Activated B cell treated with CpG ODN at 0.5 μM for 24 hours (primary cell): ENCODE results near the gene GOLGA6B. TPM values are rescaled to one million over a fixed set of nuclear protein-coding genes. Genes with fewer than 3 reads are reported as not detected.
"Not testable (repeated sequence)": the region's sequence is repeated elsewhere in the genome, so short reads cannot be mapped to it uniquely, and the experiment has no call there.

ENCODE experiments used
- ATAC-seq: fragments of 200-7000 bp; cut with Tn5 transposase; one replicate; pipeline ENCODE4 v1.10.0; 2021; ENCODE audit warnings: low read depth, mild to moderate bottlenecking, moderate library complexity
- CTCF ChIA-PET: fragments of 350-600 bp; sonication (Branson Sonifier 250); formaldehyde crosslinking; loops from one replicate; lab custom pipeline; 2021; ENCODE audit warnings: antibody characterized with exemption; lab: Charles Lee
- POLR2A ChIA-PET: fragments of 350-600 bp; sonication (Branson Sonifier 250); formaldehyde crosslinking; loops from one replicate; lab custom pipeline; 2021; ENCODE audit warnings: antibody characterized with exemption; lab: Charles Lee
- DNase-seq: peaks from one replicate; pipeline ENCODE4 v3.0.0; 2022
- H3K27ac Mint-ChIP-seq: one replicate; pipeline ENCODE4 v1.8.0; 2020; ENCODE audit warnings: mixed read lengths
- H3K27me3 Mint-ChIP-seq: one replicate; pipeline ENCODE4 v1.8.0; 2021; ENCODE audit warnings: mixed read lengths
- H3K36me3 Mint-ChIP-seq: one replicate; pipeline ENCODE4 v1.8.0; 2021; ENCODE audit warnings: low read depth, mixed read lengths
- H3K4me1 Mint-ChIP-seq: one replicate; pipeline ENCODE4 v1.8.0; 2021; ENCODE audit warnings: mixed read lengths
- H3K4me3 Mint-ChIP-seq: one replicate; pipeline ENCODE4 v1.8.0; 2020; ENCODE audit warnings: mild to moderate bottlenecking, mixed read lengths
- H3K9me3 Mint-ChIP-seq: one replicate; pipeline ENCODE4 v1.8.0; 2020; ENCODE audit warnings: mixed read lengths
- CTCF ChIP-seq: fragments of 200-600 bp; IDR thresholded peaks from one replicate; pipeline ENCODE4 v1.8.0; 2022; ENCODE audit warnings: antibody characterized with exemption, mild to moderate bottlenecking
- intact Hi-C: fragments of 100-400 bp; cut with micrococcal nuclease; formaldehyde crosslinking; loops from one replicate; pipeline ENCODE4 v1.15.1; 2024
- total RNA-seq: library from RNA; stranded (reverse); gene quantifications from 2 replicates; pipeline ENCODE4 v1.2.3, GENCODE V29; 2022

Gene GOLGA6B
- total RNA-seq, 1 donor from 2014 or later, result not detected

GRCh38 chr15:72706266-72706665, 51.8 kb downstream of the GOLGA6B start:
- Mint-ChIP-seq H3K4me3 (no peak overlapping the region), H3K9me3 (no peaks in the 10 kb centered on the region), H3K4me1 (peaks cover 2% of the 10 kb centered on the region), H3K27ac (no peak overlapping the region), H3K36me3 (peaks cover 4% of the 10 kb centered on the region), H3K27me3 (no peaks in the 10 kb centered on the region)
- ATAC-seq (no peak), DNase-seq (no peak)
- CTCF ChIA-PET, result interaction anchor here (2.4 kb wide), 1 partner anchor 16 kb away, joined by 6 read pairs; no protein-coding TSS in a partner anchor
- POLR2A ChIA-PET, result no interaction called here
- no peak for TF ChIP-seq CTCF
- intact Hi-C loops, result no loop called here

GRCh38 chr15:72708551-72709303, 54.2 kb downstream of the GOLGA6B start:
- H3K4me1 Mint-ChIP-seq, H3K4me3 Mint-ChIP-seq, CTCF ChIA-PET, H3K27ac Mint-ChIP-seq, intact Hi-C loops, ATAC-seq, DNase-seq, H3K27me3 Mint-ChIP-seq, H3K9me3 Mint-ChIP-seq, POLR2A ChIA-PET: not testable (repeated sequence)
- H3K36me3 Mint-ChIP-seq, result peaks cover 13% of the 10 kb centered on the region

Other genes starting within 250 kb of the GOLGA6B start
- 142 and 159 TPM in 2 replicates for gene ARIH1, start 180.4 kb upstream of the GOLGA6B start, total RNA-seq
- 0.20 and 0.55 TPM in 2 replicates for gene HIGD2B, start 31.5 kb downstream of the GOLGA6B start, total RNA-seq
- 19.4 and 21.4 TPM in 2 replicates for gene BBS4, start 31.5 kb downstream of the GOLGA6B start, total RNA-seq
- 77.7 and 99.8 TPM in 2 replicates for gene ADPGK, start 129.1 kb downstream of the GOLGA6B start, total RNA-seq